ENCODE data around the gene FAM107A.
A peak's percentile ranks its signal among the peaks of the same experiment; 100 is the strongest.

Gene FAM107A

GRCh38 chr3:58566398-58567250, 10.6 kb downstream of the FAM107A start:
- no peak for DNase-seq

- DNase-seq = no peak
Measured at GRCh38 chr3:58565621-58566397, 11.4 kb downstream of the FAM107A start.

- no peak for DNase-seq
Measured at GRCh38 chr3:58564456-58565160, 12.6 kb downstream of the FAM107A start.

- no peak for DNase-seq
Measured at GRCh38 chr3:58564054-58564453, 13.1 kb downstream of the FAM107A start.

GRCh38 chr3:58563386-58564035, 13.7 kb downstream of the FAM107A start:
- no peak for DNase-seq

- no peak for DNase-seq
Measured at GRCh38 chr3:58562498-58562897, 14.7 kb downstream of the FAM107A start.

GRCh38 chr3:58560771-58561311, 16.4 kb downstream of the FAM107A start:
- DNase-seq = peak in 1 of 3 experiments; percentile 6

GRCh38 chr3:58559586-58559985, 17.6 kb downstream of the FAM107A start:
- DNase-seq = no peak

- no peak for DNase-seq
Measured at GRCh38 chr3:58557491-58557890, 19.7 kb downstream of the FAM107A start.

GRCh38 chr3:58556761-58557221, 20.4 kb downstream of the FAM107A start:
- DNase-seq = no peak

GRCh38 chr3:58556001-58556400, 21.2 kb downstream of the FAM107A start:
- no peak for DNase-seq

- DNase-seq = no peak
Measured at GRCh38 chr3:58555203-58555602, 22.0 kb downstream of the FAM107A start.

- no peak for DNase-seq
Measured at GRCh38 chr3:58553003-58553402, 24.2 kb downstream of the FAM107A start.

GRCh38 chr3:58551636-58552180, 25.5 kb downstream of the FAM107A start:
- no peak for DNase-seq

- DNase-seq = no peak
Measured at GRCh38 chr3:58544541-58544940, 32.6 kb downstream of the FAM107A start.

- no peak for DNase-seq
Measured at GRCh38 chr3:58540176-58540858, 36.9 kb downstream of the FAM107A start.

- no peak for DNase-seq
Measured at GRCh38 chr3:58539626-58540025, 37.6 kb downstream of the FAM107A start.

- DNase-seq = no peak
Measured at GRCh38 chr3:58537412-58538301, 39.5 kb downstream of the FAM107A start.

- DNase-seq = peak in 1 of 3 experiments; percentile 38
Measured at GRCh38 chr3:58536501-58537411, 40.4 kb downstream of the FAM107A start, which contains the start of gene ACOX2. TSS of gene ACOX2 (minus strand) at chr3:58537190. CDS start at chr3:58535106, 2,084 bp downstream.

Measured in NCI-H1417 (cell line).